ENCODE results near the gene NKAP. TPM values are rescaled to one million over a fixed set of nuclear protein-coding genes. Genes with fewer than 3 reads are reported as not detected.

Gene NKAP
- polyA plus RNA-seq, 1 donor: 9.0 TPM

Other genes starting within 250 kb of the NKAP start
- 0.47 TPM for gene SOWAHD, start 185.2 kb downstream of the NKAP start, polyA plus RNA-seq (ENCODE audit: insufficient read length)
- 3,298 TPM for gene RPL39, start 152.1 kb downstream of the NKAP start, polyA plus RNA-seq (ENCODE audit: insufficient read length)
- gene UPF3B, start 90.8 kb downstream of the NKAP start, polyA plus RNA-seq (ENCODE audit: insufficient read length): 13.5 TPM
- 9.0 TPM for gene RNF113A, start 72.0 kb downstream of the NKAP start, polyA plus RNA-seq (ENCODE audit: insufficient read length)
- gene NDUFA1, start 71.9 kb downstream of the NKAP start, polyA plus RNA-seq (ENCODE audit: insufficient read length): 92.8 TPM
- gene AKAP14, start 47.9 kb downstream of the NKAP start, polyA plus RNA-seq (ENCODE audit: insufficient read length): not detected
- not detected for gene RHOXF2B, start 133.9 kb upstream of the NKAP start, polyA plus RNA-seq (ENCODE audit: insufficient read length)
- gene RHOXF1, start 172.2 kb upstream of the NKAP start, polyA plus RNA-seq (ENCODE audit: insufficient read length): not detected
- 0.09 TPM for gene RHOXF2, start 214.9 kb upstream of the NKAP start, polyA plus RNA-seq (ENCODE audit: insufficient read length)

Measured in forelimb muscle (tissue), 1 donor.